HG02938 (cell line): ENCODE data around the gene IQGAP2.
"Not testable (repeated sequence)": the region's sequence is repeated elsewhere in the genome, so short reads cannot be mapped to it uniquely, and the experiment has no call there.

ENCODE experiments used
- ATAC-seq: cut with Tn5 transposase; IDR thresholded peaks from one replicate; pipeline ENCODE4 v1.9.1; 2021; ENCODE audit warnings: mild to moderate bottlenecking, moderate library complexity; ENCODE audit not compliant: unreplicated experiment

IQGAP2 gene

DNA sequence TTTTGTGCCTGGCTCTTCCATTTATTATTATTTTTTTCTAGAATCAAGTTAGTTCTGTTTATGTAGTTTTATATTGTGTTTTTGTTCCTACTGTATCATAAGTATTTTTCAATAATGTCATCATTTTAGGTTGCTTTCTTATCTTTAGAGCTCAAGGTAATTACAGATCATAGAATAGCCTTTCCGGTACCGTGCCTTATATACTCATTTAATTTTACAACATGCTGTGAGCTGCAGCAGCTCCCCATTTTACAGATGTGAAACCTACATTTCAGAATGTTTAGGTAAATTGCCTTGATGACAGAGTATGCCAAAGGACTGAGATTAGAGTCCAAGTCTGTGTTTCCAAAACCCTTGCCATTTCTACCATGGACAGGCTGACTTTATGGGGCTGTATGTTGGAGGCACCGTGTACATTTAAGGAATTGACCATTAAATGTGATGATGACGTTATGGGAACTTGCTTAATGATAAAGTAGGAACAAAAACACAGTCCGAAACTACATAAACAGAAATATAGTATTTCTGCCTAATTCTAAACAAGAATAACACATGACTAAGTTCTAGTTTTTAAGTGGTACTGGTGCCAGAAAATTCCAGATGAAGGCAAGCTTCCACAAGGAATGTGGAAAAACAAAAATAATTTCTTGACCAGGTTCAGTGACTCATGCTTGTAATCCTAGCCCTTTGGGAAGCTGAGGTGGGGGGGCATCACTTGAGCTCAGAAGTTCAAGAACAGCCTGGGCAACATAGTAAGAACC lies 97.7 kb downstream of the IQGAP2 start:
- ATAC-seq, result no peak

DNA sequence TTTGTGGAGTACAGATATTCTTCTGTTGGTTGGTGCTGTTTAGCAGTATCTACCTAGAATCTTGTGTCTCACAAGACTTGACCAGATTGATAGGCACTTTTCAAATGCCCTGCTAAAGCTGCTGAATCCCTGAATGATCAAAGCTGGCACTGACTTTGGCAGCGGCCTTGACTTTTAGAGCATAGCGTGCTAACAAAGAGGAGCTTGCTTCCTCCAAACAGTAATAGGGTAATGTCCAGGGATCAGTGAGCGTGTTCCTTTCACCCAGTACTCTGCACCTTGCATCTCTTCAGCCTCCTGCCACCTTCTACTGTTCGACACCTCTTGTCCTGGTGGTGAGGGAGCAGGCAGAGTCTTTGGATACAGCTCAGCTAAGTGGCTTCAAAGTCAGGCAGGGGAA lies 100.8 kb downstream of the IQGAP2 start:
- ATAC-seq, result no peak

DNA sequence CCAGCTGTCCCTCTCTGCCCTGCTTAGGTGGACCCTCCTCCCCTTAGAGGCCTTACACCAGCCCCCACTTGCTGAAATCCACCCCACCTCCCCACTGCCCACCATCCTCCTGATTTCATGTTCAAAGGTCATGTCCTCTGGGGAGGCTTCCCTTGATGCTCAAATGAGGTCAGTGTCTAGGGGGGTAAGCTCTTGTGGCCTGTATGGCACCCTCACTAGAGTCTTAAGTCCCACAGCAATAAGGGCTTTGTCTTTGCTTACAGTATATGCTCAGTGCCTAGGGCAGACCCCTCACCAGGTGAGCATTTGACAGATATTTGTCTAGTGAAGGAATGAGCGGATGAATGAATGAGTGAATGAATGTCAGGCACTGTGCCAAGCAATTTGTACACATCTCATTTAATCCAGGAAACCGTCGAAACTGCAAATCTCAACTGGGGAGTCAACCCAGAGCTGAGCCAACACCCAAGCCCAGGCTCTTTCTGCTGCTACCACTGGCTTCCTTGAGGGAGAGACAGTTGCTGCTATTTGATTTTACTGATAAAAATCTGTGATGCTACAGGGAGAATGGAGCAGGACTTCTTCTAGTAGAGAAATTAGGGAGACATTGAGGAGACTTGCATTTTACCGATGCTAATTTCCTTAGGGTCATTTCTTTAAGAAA lies 101.9 kb downstream of the IQGAP2 start:
- ATAC-seq, result no peak

GRCh38 chr5:76513476-76513875 lies 110.4 kb downstream of the IQGAP2 start:
- no peak for ATAC-seq

GRCh38 chr5:76514292-76514691 lies 111.2 kb downstream of the IQGAP2 start:
- ATAC-seq, result no peak

- no peak for ATAC-seq
Observed at GRCh38 chr5:76514713-76515112, 111.6 kb downstream of the IQGAP2 start.

- ATAC-seq, result no peak
Observed at GRCh38 chr5:76517334-76517733, 114.2 kb downstream of the IQGAP2 start.

- not testable (repeated sequence) for ATAC-seq
Observed at GRCh38 chr5:76518246-76518645, 115.2 kb downstream of the IQGAP2 start.

DNA sequence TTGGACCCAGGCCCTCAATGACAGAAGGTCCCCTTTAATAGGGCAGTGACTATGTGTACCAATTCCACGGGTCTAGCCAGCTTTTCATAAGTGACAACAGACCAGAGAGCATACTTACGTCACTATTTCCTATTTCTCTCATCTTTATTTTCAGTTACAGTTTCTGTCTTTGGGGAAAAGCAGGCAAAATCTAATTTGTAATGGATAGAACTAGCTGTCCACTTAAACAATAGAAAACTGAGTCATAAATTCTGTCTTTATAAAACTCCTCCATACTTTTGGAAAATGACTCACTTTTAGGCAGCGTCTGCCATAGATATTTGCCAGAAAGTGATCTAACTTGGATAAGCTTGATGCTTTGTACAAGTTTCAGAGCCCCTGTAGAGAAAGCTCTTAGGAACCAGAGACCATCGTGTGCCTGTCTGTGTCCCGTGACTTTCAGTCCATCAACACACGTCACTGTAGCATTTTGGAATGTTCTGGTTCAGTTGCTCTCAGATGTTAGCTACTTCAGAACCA lies 118.2 kb downstream of the IQGAP2 start:
- peak; percentile 78 for ATAC-seq

DNA sequence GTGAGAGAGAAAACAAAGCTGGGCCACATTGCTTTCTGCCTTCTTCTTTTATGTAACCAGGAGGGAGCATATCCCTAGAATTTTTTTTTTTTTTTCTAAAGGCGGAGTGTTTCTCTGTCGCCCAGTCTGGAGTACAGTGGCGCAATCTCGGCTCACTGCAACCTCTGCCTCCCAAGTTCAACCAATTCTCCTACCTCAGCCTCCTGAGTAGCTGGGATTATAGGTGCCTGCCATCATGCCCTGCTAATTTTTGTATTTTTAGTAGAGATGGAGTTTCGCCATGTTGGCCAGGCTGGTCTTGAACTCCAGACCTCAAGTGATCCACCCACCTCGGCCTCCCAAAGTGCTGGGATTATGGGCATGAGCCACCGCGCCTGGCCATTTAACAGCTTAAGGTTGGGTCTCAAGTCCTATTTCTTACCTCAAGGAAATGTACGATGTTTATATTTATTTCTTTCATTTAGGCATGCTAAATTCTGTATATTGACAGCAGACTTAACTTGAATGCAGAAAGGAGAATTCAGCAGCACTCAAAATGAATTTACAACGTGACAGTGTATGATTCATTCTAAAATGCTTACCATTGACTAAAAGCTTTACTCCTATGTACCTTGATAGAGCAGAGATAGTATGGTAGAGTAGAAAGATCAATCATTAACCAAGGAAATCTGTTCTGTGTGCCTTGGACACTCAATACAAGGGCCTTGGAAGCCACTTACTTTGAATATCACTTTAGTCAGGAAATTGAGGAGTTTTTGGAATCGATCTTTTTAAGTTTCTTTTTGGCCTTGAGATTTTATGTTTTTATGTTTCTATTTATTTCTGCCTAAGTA lies 119.2 kb downstream of the IQGAP2 start:
- ATAC-seq, result no peak

DNA sequence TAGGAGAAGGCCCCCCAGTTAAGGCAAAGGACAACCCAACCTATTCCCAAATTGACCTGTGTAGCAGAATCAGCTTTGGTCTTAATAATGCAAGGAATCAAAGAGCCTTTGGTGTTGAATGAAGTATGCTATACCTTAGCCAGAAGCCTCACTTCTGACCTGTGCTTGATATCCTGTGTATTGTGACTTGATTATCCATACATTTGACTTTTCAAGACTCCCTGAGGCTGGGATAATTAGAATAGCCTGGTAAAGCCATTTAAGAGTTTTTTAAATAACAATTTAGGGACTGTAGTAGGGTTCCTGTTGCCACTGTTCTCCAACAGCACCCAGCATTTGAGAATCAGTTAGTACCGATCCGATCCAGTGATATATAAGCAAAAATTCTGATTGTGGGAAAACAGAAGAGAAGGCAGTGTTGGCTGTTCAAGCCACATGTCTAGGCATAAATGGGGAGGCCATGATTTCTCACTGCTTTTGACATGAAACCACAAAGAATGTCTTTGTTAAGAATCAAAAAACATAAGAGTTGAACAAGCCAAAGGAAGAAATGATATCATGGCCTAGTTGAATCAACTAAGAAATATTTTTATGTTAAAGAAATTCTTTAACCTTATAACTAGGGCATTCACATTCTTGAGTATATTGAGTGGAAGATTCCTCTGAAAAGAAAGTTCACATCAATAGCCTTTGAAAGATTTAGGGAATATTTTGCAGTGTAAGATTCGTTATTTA lies 121.2 kb downstream of the IQGAP2 start:
- no peak for ATAC-seq

DNA sequence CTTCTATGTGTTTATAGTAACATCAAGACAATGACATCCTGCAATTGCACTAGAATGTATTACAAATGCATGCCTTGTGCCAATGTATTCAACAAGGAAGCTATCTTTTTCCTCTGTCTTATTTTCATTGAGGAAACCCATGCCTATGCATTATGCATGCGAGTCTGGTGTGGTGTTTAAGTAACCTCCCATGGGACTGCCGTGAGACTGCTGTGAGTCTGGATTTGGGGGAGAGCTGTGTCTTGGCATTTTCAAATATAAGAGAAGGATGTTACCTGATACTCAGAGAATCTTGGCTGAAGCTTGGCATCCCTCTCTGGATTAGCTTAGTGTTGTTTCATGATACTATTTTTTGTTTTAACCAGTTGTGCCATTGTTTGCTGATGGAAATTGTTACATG lies 121.8 kb downstream of the IQGAP2 start:
- ATAC-seq, result no peak

DNA sequence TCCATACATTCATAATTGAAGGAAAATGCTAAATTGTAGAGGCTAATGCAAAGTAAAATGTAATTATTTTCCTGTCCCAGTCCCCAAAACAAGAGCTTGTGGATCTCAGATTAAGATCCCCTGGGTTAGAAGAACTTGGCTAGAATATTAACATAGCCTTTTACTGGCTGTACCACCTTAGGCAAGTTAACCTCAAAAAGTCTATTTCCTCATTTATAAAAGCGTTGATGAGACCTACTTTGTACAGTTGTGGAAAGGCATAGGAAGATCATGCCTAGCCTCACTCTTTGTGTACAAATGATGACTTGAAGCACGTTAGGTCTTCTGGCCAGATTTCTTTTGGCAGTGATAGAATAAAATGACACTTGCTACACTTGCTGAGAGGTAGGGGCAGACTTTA lies 122.9 kb downstream of the IQGAP2 start:
- no peak for ATAC-seq

GRCh38 chr5:76526950-76527583 lies 124.0 kb downstream of the IQGAP2 start:
- ATAC-seq, result no peak

GRCh38 chr5:76527685-76528161 lies 124.6 kb downstream of the IQGAP2 start:
- ATAC-seq, result no peak

GRCh38 chr5:76528547-76529331 lies 125.7 kb downstream of the IQGAP2 start:
- no peak for ATAC-seq

- ATAC-seq, result no peak
Observed at GRCh38 chr5:76529464-76530344, 126.6 kb downstream of the IQGAP2 start.

- no peak for ATAC-seq
Observed at GRCh38 chr5:76532052-76532451, 129.0 kb downstream of the IQGAP2 start.
